ENCODE measurements around the gene WDR70. TPM values are rescaled to one million over a fixed set of nuclear protein-coding genes. Genes with fewer than 3 reads are reported as not detected.
"Not testable (repeated sequence)": the region's sequence is repeated elsewhere in the genome, so short reads cannot be mapped to it uniquely, and the experiment has no call there.

WDR70 gene
- total RNA-seq, 1 donor from 2014 or later: 19.0 TPM

DNA sequence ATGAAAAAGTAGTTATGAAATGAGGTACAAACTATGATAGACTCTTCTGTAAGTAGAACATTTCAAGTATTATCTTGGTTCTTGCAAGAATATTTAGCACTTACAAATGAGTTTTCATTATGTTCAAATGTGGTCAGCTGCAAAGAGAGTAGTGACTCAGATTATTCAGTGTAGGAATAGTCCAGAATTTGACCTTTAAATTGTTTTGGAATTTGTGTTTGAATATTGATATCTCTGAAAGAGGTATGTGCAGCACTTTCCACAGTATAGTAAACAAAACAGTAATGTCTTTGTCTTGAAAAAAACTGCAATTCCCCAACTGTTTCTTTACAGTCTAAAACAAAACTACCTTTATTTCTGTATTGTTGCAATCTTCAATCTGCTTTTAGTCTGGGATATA, 56.1 kb downstream of the WDR70 start:
- no peak overlapping the region for H3K4me3 ChIP-seq (ENCODE audit: low read depth, low read length)
- DNase-seq (ENCODE audit: low read depth): no peak
- TF ChIP-seq, protein P1, sequence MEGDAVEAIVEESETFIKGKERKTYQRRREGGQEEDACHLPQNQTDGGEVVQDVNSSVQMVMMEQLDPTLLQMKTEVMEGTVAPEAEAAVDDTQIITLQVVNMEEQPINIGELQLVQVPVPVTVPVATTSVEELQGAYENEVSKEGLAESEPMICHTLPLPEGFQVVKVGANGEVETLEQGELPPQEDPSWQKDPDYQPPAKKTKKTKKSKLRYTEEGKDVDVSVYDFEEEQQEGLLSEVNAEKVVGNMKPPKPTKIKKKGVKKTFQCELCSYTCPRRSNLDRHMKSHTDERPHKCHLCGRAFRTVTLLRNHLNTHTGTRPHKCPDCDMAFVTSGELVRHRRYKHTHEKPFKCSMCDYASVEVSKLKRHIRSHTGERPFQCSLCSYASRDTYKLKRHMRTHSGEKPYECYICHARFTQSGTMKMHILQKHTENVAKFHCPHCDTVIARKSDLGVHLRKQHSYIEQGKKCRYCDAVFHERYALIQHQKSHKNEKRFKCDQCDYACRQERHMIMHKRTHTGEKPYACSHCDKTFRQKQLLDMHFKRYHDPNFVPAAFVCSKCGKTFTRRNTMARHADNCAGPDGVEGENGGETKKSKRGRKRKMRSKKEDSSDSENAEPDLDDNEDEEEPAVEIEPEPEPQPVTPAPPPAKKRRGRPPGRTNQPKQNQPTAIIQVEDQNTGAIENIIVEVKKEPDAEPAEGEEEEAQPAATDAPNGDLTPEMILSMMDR (conservative IDR thresholded peaks at IDR 0.05; ENCODE audit: low read depth, low read length): no peak

DNA sequence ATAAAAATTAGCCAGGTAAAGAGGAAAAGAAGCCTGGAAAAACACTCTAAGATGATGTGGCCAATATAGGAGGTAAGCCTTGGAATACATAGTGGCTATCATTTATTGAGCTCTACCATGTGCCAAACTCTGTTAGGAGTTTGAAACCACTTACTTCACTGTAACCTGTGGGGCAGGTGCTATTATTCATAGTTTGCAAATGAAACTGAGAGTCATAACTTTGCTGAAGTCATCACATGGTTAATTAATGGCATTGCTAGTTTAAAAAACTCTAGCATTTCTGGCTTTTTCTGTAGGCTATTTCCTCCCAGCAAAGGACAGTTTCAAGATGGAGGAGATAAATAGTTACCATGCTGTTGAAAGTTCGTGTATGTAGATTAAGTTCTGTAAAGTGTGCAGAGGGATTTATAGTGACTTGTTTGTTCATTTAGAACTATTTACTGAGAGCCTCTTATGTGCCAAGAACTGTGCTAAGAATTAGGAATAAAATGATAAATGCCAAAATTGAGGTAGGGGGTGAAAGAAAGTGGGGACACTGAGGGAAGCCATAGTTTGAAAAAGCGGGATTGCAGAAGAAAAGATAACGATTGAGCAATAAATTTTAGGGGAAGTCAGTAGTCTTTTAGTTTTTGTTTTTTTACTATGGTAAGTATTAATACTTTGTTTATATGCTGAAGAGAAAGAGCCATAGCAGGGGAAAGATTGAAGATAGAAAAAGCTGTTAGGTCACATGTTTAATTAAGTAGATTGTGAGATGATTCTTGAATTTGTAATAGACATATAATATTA, 57.2 kb downstream of the WDR70 start:
- DNase-seq (ENCODE audit: low read depth): no peak
- no peak overlapping the region for H3K4me3 ChIP-seq (ENCODE audit: low read depth, low read length)
- TF ChIP-seq, protein P1 (conservative IDR thresholded peaks at IDR 0.05; ENCODE audit: low read depth, low read length): no peak

DNA sequence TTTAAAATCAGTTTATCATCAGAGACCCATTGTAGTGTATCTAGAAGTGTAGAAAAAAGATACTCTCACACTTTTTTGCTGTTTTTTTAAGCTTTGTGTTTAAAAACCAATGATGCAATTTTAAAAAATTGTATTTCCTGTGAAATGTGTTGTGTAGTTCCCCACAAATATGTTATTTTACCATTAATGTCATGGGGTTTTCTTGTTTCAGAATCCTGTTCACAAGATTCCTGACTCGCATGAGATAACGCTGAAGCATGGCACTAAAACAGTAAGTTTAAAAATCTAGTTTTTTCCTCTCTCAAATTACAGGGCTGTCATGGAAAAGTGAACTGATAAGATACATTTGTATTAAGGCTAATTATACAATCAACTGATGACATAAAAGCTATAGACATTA, 58.6 kb downstream of the WDR70 start:
- TF ChIP-seq, protein P1 (conservative IDR thresholded peaks at IDR 0.05; ENCODE audit: low read depth, low read length): no peak
- no peak overlapping the region for H3K4me3 ChIP-seq (ENCODE audit: low read depth, low read length)
- no peak for DNase-seq (ENCODE audit: low read depth)

DNA sequence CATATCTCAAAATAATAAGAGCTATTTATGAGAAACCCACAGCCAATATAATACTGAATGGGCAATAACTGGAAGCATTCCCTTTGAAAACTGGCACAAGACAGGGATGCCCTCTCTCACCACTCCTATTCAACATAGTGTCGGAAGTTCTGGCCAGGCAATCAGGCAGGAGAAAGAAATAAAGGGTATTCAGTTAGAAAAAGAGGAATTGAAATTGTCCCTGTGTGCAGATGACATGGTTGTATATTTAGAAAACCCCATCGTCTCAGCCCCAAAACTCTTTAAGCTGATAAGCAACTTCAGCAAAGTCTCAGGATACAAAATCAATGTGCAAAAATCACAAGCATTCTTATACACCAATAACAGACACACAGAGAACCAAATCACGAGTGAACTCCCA, 66.7 kb downstream of the WDR70 start:
- H3K4me3 ChIP-seq (ENCODE audit: low read depth, low read length); DNase-seq (ENCODE audit: low read depth): not testable (repeated sequence)

DNA sequence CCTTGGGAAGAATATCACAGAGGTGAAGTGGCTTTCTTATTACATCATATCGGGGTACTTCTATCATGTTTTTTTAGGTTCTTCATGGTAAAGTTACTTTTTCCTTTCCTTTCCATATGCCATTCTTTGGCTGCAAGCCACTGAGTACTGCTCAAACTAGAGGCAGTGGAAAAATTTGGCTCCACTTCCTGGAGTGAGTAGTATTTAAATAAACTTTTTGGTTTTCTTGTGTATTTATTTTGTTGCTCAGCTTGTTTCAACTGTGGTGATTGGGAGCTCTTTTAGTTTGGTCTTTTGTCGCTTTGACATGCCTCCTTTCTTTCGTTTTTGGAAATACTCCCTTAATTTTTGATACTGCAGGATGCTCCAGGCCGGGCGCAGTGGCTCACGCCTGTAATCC, 69.8 kb downstream of the WDR70 start:
- DNase-seq (ENCODE audit: low read depth): no peak
- TF ChIP-seq, protein P1 (conservative IDR thresholded peaks at IDR 0.05; ENCODE audit: low read depth, low read length): no peak
- no peak overlapping the region for H3K4me3 ChIP-seq (ENCODE audit: low read depth, low read length)

DNA sequence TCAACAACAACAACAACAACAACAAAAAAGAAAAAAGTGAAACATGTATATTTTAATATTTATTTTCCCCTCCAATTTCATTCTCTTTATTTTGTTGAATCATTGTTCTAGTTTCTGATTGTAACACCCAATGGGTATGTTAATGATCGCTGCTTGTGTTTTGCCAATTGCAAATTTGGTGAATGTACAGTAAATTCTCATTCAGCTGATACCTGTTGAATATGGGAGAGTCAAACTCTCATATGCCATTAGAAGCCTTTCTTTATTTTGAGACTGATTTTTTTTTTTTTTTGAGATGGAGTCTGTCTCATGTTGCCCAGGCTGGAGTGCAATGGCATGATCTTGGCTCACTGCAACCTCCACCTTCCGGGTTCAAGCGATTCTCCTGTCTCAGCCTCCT, 72.9 kb downstream of the WDR70 start:
- not testable (repeated sequence) for DNase-seq (ENCODE audit: low read depth); H3K4me3 ChIP-seq (ENCODE audit: low read depth, low read length)

DNA sequence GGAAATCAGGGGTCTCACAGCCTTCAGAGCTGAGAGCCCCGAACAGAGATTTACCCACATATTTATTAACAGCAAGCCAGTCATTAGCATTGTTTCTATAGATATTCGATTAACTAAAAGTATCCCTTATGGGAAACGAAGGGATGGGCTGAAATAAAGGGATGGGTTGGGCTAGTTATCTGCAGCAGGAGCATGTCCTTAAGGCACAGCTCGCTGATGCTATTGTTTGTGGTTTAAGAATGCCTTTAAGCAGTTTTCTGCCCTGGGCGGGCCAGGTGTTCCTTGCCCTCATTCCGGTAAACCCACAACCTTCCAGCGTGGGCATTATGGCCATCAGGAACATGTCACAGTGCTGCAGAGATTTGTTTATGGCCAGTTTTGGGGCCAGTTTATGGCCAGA, 74.1 kb downstream of the WDR70 start:
- not testable (repeated sequence) for H3K4me3 ChIP-seq (ENCODE audit: low read depth, low read length); DNase-seq (ENCODE audit: low read depth)

DNA sequence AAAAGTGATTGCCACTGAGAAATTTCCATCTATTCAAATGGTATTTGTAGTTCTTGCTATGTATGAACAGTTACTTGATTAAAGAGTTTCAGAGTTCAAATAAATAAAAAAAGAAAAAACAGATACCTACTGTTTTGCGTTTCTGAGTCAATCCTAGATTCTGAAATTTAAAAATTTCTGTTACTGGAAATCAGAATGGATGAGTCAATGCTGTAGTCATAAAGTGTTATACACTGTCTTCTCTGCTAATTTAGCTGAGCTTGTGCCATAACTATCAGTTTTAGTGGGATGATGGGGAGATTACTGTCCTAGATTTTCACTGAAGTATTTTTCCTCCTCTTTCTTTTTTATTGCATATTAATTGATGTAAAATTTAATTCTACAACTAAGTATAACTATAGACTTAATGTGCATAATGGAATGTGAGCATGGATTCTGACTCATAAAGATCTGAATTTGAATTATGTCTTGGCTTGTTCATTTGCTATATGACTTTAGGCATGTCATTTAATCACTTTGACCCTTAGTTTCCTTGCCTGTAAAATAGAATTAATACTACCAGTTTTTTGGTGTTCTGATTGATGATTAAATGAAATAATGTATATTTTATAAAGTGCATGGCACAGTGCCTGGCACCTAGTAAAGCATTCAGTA, 75.4 kb downstream of the WDR70 start:
- DNase-seq (ENCODE audit: low read depth); H3K4me3 ChIP-seq (ENCODE audit: low read depth, low read length): not testable (repeated sequence)

DNA sequence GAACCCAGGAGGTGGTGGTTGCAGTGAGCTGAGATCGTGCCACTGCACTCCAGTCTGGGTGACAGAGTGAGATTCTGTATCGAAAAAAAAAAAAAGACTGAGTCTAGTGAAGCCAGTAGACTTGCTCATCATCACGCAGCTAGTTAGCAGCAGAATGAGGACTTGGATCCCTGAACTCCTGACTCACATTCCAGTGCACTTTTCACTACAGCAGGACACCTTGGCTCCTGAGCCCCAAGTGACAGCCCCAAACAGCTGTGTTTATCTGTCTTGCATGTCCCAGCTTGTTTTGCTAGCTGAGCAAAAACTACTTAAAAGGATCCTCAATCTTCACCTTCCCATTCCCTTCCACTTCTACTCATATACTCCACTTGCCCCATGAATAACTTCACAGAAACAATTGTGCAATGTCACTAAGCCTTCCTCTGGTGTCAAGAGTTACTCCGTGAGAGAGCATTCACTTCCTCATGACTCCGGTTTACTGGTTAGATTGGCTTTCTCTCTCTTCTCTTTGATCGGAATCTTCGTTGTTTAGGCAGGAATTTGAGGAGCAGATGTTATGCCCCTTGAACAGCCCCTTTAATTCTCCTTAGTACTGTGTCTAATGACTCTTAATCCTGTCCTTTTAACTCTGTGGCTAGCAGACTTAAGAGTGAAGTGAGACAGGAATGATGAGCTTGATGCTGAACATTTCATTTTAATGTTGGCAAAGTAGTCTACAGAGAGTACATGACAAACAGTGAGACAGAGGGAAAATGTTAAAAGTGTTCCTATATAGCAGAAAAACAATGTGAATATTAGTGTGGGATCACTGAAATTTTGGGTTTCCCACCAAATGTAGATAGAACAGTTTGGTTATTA, 84.3 kb downstream of the WDR70 start:
- H3K4me3 ChIP-seq (ENCODE audit: low read depth, low read length); DNase-seq (ENCODE audit: low read depth): not testable (repeated sequence)

DNA sequence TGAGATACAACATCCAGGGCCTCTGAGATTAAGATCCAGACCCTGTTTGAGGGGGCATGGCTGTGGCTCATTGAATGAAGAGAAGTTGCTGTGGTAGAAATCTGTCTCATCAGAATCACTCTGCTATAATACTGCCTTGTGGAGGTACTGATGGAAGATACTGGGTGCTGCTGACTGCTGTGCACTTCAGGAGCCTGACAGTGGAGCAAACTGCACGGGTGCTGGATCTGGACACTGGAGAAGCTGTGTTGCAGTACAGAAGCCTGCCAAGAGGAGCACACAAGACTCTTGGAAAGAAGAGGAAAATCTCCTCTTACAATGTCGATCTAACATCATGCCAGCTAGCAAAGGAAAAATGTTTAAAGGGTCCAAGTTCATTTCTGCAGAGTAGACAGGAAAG, 85.5 kb downstream of the WDR70 start:
- H3K4me3 ChIP-seq (ENCODE audit: low read depth, low read length); DNase-seq (ENCODE audit: low read depth): not testable (repeated sequence)

DNA sequence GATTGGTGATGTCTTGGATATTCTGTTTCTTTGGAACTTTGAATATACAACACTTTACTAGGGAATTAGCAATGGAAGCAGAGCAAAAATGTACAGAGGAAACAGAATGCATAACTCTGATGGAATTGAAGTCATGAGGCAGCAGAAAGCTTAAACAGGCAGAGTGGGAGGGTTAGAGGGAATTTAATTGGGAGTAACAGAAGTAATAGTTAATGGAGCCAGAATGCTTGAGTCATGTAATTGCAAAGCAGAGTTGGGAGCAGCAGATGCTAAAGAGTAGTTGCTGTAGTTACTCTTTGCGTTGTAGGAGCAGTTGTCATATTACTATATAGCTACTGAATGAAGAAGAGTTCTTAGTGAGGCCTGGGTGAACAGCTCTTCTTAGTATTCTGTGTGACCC, 90.3 kb downstream of the WDR70 start:
- H3K4me3 ChIP-seq (ENCODE audit: low read depth, low read length); DNase-seq (ENCODE audit: low read depth): not testable (repeated sequence)
